ENCODE results near the gene UROC1.

DNA sequence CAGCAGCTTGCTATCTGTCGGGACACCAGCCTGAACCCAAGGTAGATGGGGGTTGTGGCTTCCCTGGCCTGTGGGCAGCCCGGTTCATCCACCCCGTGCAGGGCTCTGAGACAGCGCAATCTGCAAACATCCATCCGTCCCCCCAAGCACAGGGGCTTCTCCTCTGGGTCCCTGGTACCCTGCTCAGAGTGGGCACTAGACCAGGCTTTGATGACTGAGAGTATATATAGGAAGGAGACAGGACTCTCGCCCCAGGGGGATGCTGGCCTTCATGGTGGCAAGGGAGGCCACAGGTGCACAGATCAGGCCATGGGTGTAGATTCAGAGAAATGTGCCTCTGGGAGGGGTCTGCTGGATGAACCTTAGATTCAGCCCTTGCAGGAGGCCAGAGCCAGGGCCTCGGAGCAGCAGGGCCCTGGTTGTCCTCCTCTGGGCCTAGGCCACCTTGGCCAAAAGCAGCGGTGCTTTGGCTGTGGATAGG lies 82.6 kb downstream of the UROC1 start:
- TF ChIP-seq POLR2A (IDR thresholded peaks at IDR 0.05; ENCODE audit: low read depth, low read length) (no peak), POLR2AphosphoS5 (IDR thresholded peaks at IDR 0.05; ENCODE audit: low read depth, low read length) (no peak), TAF1 (IDR thresholded peaks at IDR 0.05; ENCODE audit: borderline replicate concordance, low read depth, low read length) (no peak)
